SU-DHL-6 (cell line): ENCODE results near the gene RBFOX1.

ENCODE experiments used
- EZH2phosphoT487 ChIP-seq: fragments of 200-600 bp; sonication (generic), shearing (Covaris generic); conservative IDR thresholded peaks from 2 replicates; pipeline ENCODE4 v1.6.1; 2018; ENCODE audit warnings: mild to moderate bottlenecking, antibody characterized with exemption, low read length, moderate library complexity, mixed read lengths
- TF ChIP-seq, protein P1 (sequence below): fragments of 200-600 bp; sonication (generic); IDR thresholded peaks from one replicate; pipeline ENCODE4 v1.5.1; 2017; ENCODE audit warnings: antibody characterized with exemption, mild to moderate bottlenecking, low read length, moderate library complexity; ENCODE audit not compliant: insufficient read depth, poor library complexity, severe bottlenecking

DNA sequence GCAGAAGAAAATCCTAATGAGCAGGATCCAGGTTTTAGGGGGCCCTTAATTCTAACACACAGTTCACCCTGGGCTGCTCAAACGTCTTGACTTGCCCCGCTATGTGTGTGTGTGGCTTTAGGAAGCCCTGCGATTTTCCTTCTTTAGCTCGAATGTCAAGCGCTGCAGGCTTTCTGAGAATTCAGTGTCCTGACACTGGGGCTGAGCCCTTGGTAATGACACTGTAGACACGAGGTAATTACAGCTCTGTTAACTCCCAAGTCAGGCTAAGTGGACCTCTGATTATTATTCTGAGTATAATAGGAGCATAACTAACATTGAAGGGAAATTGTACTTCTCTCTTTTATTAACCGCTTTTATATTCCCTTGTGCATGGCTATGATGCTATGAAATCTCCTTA, 202.1 kb downstream of the RBFOX1 start:
- TF ChIP-seq, protein P1, sequence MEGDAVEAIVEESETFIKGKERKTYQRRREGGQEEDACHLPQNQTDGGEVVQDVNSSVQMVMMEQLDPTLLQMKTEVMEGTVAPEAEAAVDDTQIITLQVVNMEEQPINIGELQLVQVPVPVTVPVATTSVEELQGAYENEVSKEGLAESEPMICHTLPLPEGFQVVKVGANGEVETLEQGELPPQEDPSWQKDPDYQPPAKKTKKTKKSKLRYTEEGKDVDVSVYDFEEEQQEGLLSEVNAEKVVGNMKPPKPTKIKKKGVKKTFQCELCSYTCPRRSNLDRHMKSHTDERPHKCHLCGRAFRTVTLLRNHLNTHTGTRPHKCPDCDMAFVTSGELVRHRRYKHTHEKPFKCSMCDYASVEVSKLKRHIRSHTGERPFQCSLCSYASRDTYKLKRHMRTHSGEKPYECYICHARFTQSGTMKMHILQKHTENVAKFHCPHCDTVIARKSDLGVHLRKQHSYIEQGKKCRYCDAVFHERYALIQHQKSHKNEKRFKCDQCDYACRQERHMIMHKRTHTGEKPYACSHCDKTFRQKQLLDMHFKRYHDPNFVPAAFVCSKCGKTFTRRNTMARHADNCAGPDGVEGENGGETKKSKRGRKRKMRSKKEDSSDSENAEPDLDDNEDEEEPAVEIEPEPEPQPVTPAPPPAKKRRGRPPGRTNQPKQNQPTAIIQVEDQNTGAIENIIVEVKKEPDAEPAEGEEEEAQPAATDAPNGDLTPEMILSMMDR: no peak
- TF ChIP-seq EZH2phosphoT487: no peak
